ENCODE measurements around the gene IMMP2L.

DNA sequence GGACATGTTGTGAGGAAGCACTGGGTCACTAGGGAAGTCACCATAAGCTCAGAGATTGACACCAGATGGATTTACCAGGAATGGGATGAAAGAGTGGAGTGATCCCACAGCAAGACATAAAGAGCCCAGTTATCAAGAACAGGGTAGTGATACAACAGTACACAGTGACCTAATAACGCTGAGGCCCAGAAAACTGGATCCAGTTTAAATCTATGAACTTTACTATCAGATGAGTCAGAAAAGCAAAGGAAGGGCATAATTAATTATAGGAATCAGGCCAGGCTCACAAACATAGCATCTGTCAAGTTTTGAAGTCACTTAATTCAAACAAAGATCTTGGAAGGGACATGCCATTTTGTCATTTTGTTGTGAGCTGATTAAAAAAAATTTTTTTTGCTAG is 397.9 kb downstream of the IMMP2L start:
- no peak for TF ChIP-seq CTCF (IDR thresholded peaks at IDR 0.05; ENCODE audit: insufficient read depth, low read length, poor library complexity, severe bottlenecking)
- no peak for TF ChIP-seq EZH2phosphoT487 (conservative IDR thresholded peaks at IDR 0.05; ENCODE audit: low read length)

Data from SU-DHL-6 (cell line).